Right ventricle myocardium inferior (tissue), 1 donor: ENCODE measurements around the gene AGTR1. TPM values are rescaled to one million over a fixed set of nuclear protein-coding genes. Genes with fewer than 3 reads are reported as not detected.

Experiments
- ATAC-seq: fragments of 200-7000 bp; cut with Tn5 transposase; one replicate; pipeline ENCODE4 v1.9.1; 2020; ENCODE audit warnings: mild to moderate bottlenecking, moderate library complexity
- DNase-seq: peaks from one replicate; pipeline ENCODE4 v3.0.0; 2021; ENCODE audit errors: missing footprints
- intact Hi-C: fragments of 100-400 bp; cut with DNase I; formaldehyde crosslinking; loops from one replicate; pipeline ENCODE4 v1.11.0; 2022
- total RNA-seq: library from RNA; stranded (reverse); fragmentation: NEBNext Ultra II Directional; extraction: Animal tissue kit (Norgen Biotek cat#: 25700); gene quantifications from one replicate; pipeline ENCODE4 v1.2.1, GENCODE V29; 2021
- donor health status: DM: no; HTN: yes; CAD: no; lungs with severe emphysema.

The AGTR1 gene
- total RNA-seq, 1 donor from 2014 or later, result 2.2 TPM

DNA sequence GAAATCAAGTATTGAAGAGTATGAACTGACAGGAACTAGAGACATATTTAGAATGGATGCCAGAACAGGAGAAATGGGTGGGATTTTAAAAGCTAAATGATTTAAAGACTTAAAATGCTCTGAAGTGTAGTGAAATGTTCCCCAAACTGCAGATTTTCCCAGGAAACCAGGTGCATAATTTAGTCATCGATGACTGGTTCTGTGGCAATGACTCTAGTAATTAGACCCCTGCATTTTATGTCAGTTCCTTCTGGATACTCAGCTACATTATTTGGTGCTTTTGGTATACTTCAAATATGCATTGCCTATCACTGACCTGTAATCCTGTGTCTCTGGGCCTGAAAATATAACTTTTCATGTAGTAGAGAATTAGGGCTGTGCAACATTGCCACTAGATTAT, 16.8 kb downstream of the AGTR1 start:
- no peak for ATAC-seq
- DNase-seq, result no peak
- intact Hi-C loops, result no loop called here

- DNase-seq, result no peak
- intact Hi-C loops, result no loop called here
- no peak for ATAC-seq
These were observed 19.0 kb downstream of the AGTR1 start for GRCh38 chr3:148716657-148717056.

DNA sequence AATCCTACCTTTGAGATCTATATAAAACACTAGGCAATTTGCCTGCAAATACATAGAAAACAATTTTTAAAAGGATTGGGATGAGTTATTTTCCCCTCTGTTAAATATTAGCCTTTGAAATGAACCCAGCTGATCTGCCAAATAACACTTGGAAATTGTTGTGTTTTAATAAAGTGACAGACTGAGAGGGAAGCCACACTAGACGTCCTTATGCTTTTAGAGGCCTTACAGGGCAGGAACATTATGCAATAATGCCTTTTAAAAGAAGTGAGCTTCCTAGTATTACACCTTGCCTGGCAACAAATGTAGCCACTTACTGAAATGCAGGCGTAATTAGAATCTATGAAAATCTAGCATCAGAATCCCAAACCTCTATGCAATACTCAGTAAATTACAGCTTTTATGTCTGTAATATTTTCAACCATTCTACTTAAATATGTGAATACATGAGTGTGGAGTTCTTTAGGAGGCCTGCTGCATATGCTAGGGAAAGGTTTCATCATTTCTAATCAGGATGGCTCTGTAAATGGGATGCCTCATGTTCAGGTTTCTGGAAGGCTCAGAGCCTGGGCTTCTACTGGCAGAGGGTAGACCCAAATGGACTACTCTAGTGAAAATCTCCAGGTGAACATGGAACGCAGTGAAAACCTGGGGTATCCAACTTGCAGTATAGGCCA, 20.3 kb downstream of the AGTR1 start:
- intact Hi-C loops, result no loop called here
- ATAC-seq, result no peak

DNA sequence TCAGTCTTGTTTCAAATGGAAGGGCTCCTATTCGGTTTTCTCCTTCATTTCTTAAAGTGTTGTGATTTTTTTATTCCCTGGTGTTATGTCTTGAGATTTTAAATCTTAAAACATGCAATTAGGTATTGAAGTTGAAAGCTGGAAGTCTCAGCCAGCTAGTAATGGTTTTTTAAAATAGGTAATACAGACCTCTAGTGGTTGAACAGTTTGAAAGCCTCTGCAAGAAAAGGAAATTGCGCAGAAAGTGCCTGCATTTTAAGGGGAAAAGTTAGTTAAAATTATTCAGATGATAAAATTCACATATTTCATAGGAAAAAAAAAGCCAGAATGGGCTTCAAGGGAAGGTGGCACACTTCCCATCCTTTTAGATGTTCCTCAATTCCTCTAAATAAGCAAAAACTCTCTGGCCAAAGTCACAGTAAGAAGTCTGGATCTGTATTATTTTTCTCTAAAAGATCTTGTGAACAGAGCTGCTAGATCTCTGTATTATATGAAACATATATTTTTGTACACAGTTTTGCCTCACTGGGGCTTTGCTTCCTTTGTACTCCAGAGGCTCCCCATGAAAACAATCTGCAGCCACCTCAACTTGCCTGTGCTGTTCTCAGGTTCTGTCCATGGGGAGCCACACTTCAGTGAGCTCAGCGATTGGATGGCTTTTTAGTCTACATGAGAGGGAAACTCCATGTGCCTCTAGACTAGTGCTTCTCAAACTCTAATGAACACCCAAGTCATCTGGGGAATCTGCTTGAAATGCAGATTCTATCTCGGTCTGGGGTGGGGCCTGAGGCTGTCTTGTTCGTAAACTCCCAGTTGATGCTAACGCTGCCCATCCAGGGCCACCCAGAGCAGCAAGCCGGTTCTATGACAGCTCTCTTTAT, 21.5 kb downstream of the AGTR1 start:
- intact Hi-C loops, result no loop called here
- DNase-seq (no peak), ATAC-seq (no peak)

More for the DNA sequence above, 20.3 kb downstream of the AGTR1 start:
- no peak for DNase-seq

GRCh38 chr3:148720873-148721272, 23.2 kb downstream of the AGTR1 start:
- ATAC-seq, result no peak
- intact Hi-C loops, result loop anchor here (10.0 kb wide), 1 partner anchor 346 kb away; no protein-coding TSS in a partner anchor
- no peak for DNase-seq

- DNase-seq (no peak), ATAC-seq (no peak)
- intact Hi-C loops, result loop anchor here (10.0 kb wide), 1 partner anchor 349 kb away; no protein-coding TSS in a partner anchor
These were observed 25.9 kb downstream of the AGTR1 start for GRCh38 chr3:148723631-148724030.

GRCh38 chr3:148727231-148727630, 29.5 kb downstream of the AGTR1 start:
- intact Hi-C loops, result loop anchor here (10.0 kb wide), 1 partner anchor 352 kb away; no protein-coding TSS in a partner anchor
- no peak for DNase-seq
- ATAC-seq, result no peak

GRCh38 chr3:148728753-148729152, 31.1 kb downstream of the AGTR1 start:
- DNase-seq, result no peak
- intact Hi-C loops, result loop anchor here (10.0 kb wide), 1 partner anchor 354 kb away; no protein-coding TSS in a partner anchor
- ATAC-seq, result no peak

GRCh38 chr3:148729476-148730055, 31.9 kb downstream of the AGTR1 start:
- intact Hi-C loops, result loop anchor here (10.0 kb wide), 1 partner anchor 355 kb away; no protein-coding TSS in a partner anchor
- peak; percentile 56 for ATAC-seq

DNA sequence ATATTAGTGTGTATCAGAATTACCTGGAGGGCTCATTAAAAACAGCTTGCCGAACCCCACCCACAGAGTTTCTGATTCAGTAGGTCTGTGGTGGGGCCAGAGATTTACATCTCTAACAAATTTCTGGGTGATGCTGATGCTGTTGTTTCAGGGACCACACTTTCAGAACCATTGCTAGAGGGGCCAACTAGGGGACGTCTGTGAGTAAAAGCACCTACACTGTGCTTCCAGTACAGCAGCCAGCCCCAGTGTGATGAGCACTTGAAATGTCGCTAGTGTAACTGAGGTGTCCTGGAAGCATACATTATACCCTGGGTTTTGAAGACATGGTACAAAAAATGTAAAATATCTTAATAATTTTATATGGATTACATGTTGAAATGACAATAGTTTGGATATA, 33.0 kb downstream of the AGTR1 start:
- DNase-seq (no peak), ATAC-seq (no peak)
- intact Hi-C loops, result no loop called here

More at GRCh38 chr3:148729476-148730055, 31.9 kb downstream of the AGTR1 start:
- DNase-seq, result no peak

GRCh38 chr3:148735597-148735996, 37.9 kb downstream of the AGTR1 start:
- DNase-seq (no peak), ATAC-seq (no peak)
- intact Hi-C loops, result no loop called here

- intact Hi-C loops, result no loop called here
- no peak for ATAC-seq
- DNase-seq, result no peak
These were observed 38.4 kb downstream of the AGTR1 start for GRCh38 chr3:148736086-148736485.

DNA sequence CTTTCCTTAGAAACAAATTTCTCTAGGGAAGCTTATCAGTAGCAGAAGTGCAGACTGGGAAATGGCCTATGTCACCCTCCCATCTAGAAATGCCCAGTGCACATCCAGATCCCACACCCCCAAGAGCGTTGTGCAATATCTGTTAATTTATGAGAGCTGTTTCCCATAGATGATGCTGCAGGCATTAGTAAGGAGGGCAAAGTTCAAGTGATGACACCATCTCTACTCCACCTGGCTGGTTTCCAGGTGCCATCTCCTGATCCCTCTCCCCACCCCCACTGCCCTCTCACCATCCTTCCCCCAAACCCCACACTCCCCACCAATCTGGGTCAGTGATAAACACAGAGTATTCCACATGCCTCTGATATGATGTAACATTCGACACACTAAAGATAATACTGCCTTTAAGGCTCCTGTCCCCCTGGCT, 39.4 kb downstream of the AGTR1 start:
- intact Hi-C loops, result no loop called here
- ATAC-seq (no peak), DNase-seq (no peak)

- ATAC-seq, result no peak
- no peak for DNase-seq
- intact Hi-C loops, result no loop called here
These were observed 42.0 kb downstream of the AGTR1 start for GRCh38 chr3:148739720-148740119.

- intact Hi-C loops, result no loop called here
- no peak for DNase-seq
- ATAC-seq, result no peak
These were observed 42.6 kb downstream of the AGTR1 start for GRCh38 chr3:148740291-148740690.

DNA sequence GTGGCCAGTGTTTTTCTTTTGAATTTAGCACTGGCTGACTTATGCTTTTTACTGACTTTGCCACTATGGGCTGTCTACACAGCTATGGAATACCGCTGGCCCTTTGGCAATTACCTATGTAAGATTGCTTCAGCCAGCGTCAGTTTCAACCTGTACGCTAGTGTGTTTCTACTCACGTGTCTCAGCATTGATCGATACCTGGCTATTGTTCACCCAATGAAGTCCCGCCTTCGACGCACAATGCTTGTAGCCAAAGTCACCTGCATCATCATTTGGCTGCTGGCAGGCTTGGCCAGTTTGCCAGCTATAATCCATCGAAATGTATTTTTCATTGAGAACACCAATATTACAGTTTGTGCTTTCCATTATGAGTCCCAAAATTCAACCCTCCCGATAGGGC, 43.5 kb downstream of the AGTR1 start:
- ATAC-seq, result no peak
- DNase-seq, result no peak
- intact Hi-C loops, result no loop called here

- intact Hi-C loops, result no loop called here
- ATAC-seq, result no peak
- DNase-seq, result no peak
These were observed 44.4 kb downstream of the AGTR1 start for GRCh38 chr3:148742118-148742517.

- DNase-seq, result no peak
- intact Hi-C loops, result no loop called here
- ATAC-seq, result no peak
These were observed 48.4 kb downstream of the AGTR1 start for GRCh38 chr3:148746053-148746452.

DNA sequence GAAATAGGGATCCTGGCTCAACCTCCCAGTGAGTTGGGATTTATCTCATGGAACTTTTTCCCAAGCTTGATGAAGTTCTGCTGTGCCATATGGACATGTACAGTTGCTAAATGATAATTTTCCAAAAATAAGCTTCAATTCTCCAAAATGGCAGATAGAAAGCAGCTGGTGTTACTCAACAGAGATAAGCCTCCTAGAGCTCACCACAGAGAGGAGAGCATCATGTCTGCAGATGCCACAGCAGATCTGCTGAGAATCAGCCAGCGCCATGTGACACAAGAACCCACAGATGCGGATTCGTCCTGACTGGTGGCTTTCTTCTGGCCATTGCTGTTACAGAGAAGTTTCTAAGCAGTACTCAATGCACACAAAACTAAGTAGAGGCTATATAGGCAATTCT, 50.6 kb downstream of the AGTR1 start:
- DNase-seq, result no peak
- ATAC-seq, result no peak
- intact Hi-C loops, result no loop called here
